Muscle of arm (tissue), 14 donors: ENCODE measurements around the gene PDHB. TPM values are rescaled to one million over a fixed set of nuclear protein-coding genes. Genes with fewer than 3 reads are reported as not detected.

Experiments used
- DNase-seq: peaks from one replicate; pipeline ENCODE4 v3.0.0-alpha.2; 2013
- long read RNA-seq, 11 donors: transcript quantifications; one replicate each; lab custom pipeline, GENCODE V29; 2026
- polyA plus RNA-seq, 12 donors: library from polyadenylated mRNA; unstranded; fragments of 120-200 nt; gene quantifications; one replicate each; pipeline ENCODE4 v1.2.1, GENCODE V29; 2013; ENCODE audit not compliant: insufficient read length in 12 of 12

The PDHB gene
- 10 to 100 TPM in 11 of 12 donors, not detected in 1; 49.8 to 92.5 (median 79.9) TPM for polyA plus RNA-seq
- long read RNA-seq, donor 1, transcript PDHB-201 (10 exons, 1,527 nt): major isoform, 35 of 57 reads
- long read RNA-seq, donor 1, partial matches to known transcripts: 19 of 57 reads
- long read RNA-seq, donor 1, other reads (novel, unspliced or antisense): 0 of 57 reads
- long read RNA-seq, donor 2, transcript PDHB-201 (10 exons, 1,527 nt): major isoform, 53 of 86 reads
- long read RNA-seq, donor 2, transcript PDHB-203 (9 exons, 1,535 nt): minor isoform, 5 of 86 reads
- long read RNA-seq, donor 2, partial matches to known transcripts: 28 of 86 reads
- long read RNA-seq, donor 2, other reads (novel, unspliced or antisense): 0 of 86 reads
- long read RNA-seq, donor 3, transcript PDHB-201 (10 exons, 1,527 nt): major isoform, 22 of 40 reads
- long read RNA-seq, donor 3, partial matches to known transcripts: 17 of 40 reads
- long read RNA-seq, donor 3, other reads (novel, unspliced or antisense): 0 of 40 reads
- long read RNA-seq, donor 4, transcript PDHB-201 (10 exons, 1,527 nt): major isoform, 11 of 19 reads
- long read RNA-seq, donor 4, partial matches to known transcripts: 6 of 19 reads
- long read RNA-seq, donor 4, other reads (novel, unspliced or antisense): 0 of 19 reads
- long read RNA-seq, donor 5, transcript PDHB-201 (10 exons, 1,527 nt): major isoform, 50 of 86 reads
- long read RNA-seq, donor 5, partial matches to known transcripts: 33 of 86 reads
- long read RNA-seq, donor 5, other reads (novel, unspliced or antisense): 0 of 86 reads
- long read RNA-seq, donor 6, transcript PDHB-201 (10 exons, 1,527 nt): major isoform, 30 of 47 reads
- long read RNA-seq, donor 6, partial matches to known transcripts: 12 of 47 reads
- long read RNA-seq, donor 6, other reads (novel, unspliced or antisense): 0 of 47 reads
- long read RNA-seq, donor 7, transcript PDHB-201 (10 exons, 1,527 nt): major isoform, 19 of 38 reads
- long read RNA-seq, donor 7, partial matches to known transcripts: 14 of 38 reads
- long read RNA-seq, donor 7, other reads (novel, unspliced or antisense): 0 of 38 reads
- long read RNA-seq, donor 8, transcript PDHB-201 (10 exons, 1,527 nt): major isoform, 54 of 103 reads
- long read RNA-seq, donor 8, partial matches to known transcripts: 46 of 103 reads
- long read RNA-seq, donor 8, other reads (novel, unspliced or antisense): 0 of 103 reads
- long read RNA-seq, donor 9, transcript PDHB-201 (10 exons, 1,527 nt): major isoform, 23 of 29 reads
- long read RNA-seq, donor 9, partial matches to known transcripts: 6 of 29 reads
- long read RNA-seq, donor 9, other reads (novel, unspliced or antisense): 0 of 29 reads
- long read RNA-seq, donor 10, transcript PDHB-201 (10 exons, 1,527 nt): major isoform, 38 of 70 reads
- long read RNA-seq, donor 10, partial matches to known transcripts: 31 of 70 reads
- long read RNA-seq, donor 10, other reads (novel, unspliced or antisense): 0 of 70 reads
- long read RNA-seq, donor 11, transcript PDHB-201 (10 exons, 1,527 nt): major isoform, 62 of 82 reads
- long read RNA-seq, donor 11, partial matches to known transcripts: 13 of 82 reads
- long read RNA-seq, donor 11, other reads (novel, unspliced or antisense): 0 of 82 reads

GRCh38 chr3:58433400-58434167 lies at the start of gene PDHB:
Gene PDHB, minus strand, starts transcription at chr3:58433832. Its CDS starts 23 bp downstream, at chr3:58433809.
- peak; percentile 94 for DNase-seq

GRCh38 chr3:58482917-58483636 lies 49.4 kb upstream of the PDHB start:
- DNase-seq: no peak

- DNase-seq: no peak
Observed at GRCh38 chr3:58480309-58480708, 46.7 kb upstream of the PDHB start.

GRCh38 chr3:58478781-58479180 lies 45.1 kb upstream of the PDHB start:
- DNase-seq: no peak

GRCh38 chr3:58474967-58475578 lies 41.4 kb upstream of the PDHB start:
- no peak for DNase-seq

GRCh38 chr3:58474348-58474911 lies 40.8 kb upstream of the PDHB start:
- no peak for DNase-seq

GRCh38 chr3:58473275-58473674 lies 39.6 kb upstream of the PDHB start:
- no peak for DNase-seq

- no peak for DNase-seq
Observed at GRCh38 chr3:58471025-58471887, 37.6 kb upstream of the PDHB start.

GRCh38 chr3:58470363-58471024 lies 36.9 kb upstream of the PDHB start:
- no peak for DNase-seq

- no peak for DNase-seq
Observed at GRCh38 chr3:58469096-58469495, 35.5 kb upstream of the PDHB start.

- DNase-seq: no peak
Observed at GRCh38 chr3:58466899-58467563, 33.4 kb upstream of the PDHB start.

GRCh38 chr3:58464866-58465265 lies 31.2 kb upstream of the PDHB start:
- no peak for DNase-seq

- DNase-seq: no peak
Observed at GRCh38 chr3:58463942-58464271, 30.3 kb upstream of the PDHB start.

GRCh38 chr3:58463181-58463941 lies 29.7 kb upstream of the PDHB start:
- peak; percentile 27 for DNase-seq

GRCh38 chr3:58462829-58463180 lies 29.2 kb upstream of the PDHB start:
- no peak for DNase-seq

GRCh38 chr3:58459160-58459559 lies 25.5 kb upstream of the PDHB start:
- no peak for DNase-seq
